IMR-90 (cell line): ENCODE results near the gene HSP90AA1. TPM values are rescaled to one million over a fixed set of nuclear protein-coding genes. Genes with fewer than 3 reads are reported as not detected.

Experiments
- ATAC-seq: fragments of 200-7000 bp; cut with Tn5 transposase; 2 replicates; pipeline ENCODE4 v1.9.1; 2020; ENCODE audit warnings: low read depth, mild to moderate bottlenecking, moderate library complexity
- BruUV-seq: library from RNA; stranded (reverse); fragments of 400-500 nt; replicated peaks from 2 replicates; lab custom pipeline; 2021; lab: Mats Ljungman, UMichigan
- CTCF ChIA-PET: fragments of 300-600 bp; formaldehyde crosslinking; extraction: SDS; loops from one replicate; lab custom pipeline; 2021; ENCODE audit warnings: antibody characterized with exemption; lab: Yijun Ruan, JAX
- POLR2A ChIA-PET: fragments of 300-600 bp; sonication (Branson Sonifier 250); formaldehyde crosslinking; loops from one replicate; lab custom pipeline; 2022; ENCODE audit warnings: antibody characterized with exemption; ENCODE audit not compliant: unreplicated experiment; lab: Charles Lee
- DNase-seq: peaks from one replicate; pipeline ENCODE4 v3.0.0; 2013
- H2AFZ ChIP-seq: replicated peaks from 2 replicates; pipeline ENCODE3; 2013; ENCODE audit warnings: low read length, mild to moderate bottlenecking; ENCODE audit not compliant: poor library complexity
- H2AK5ac ChIP-seq: 2 replicates; pipeline ENCODE4 v1.6.1; 2013; ENCODE audit warnings: low read depth, low read length, inconsistent platforms
- H2AK9ac ChIP-seq: replicated peaks from 2 replicates; pipeline ENCODE3; 2013; ENCODE audit warnings: mild to moderate bottlenecking, low read depth, low read length, moderate library complexity; ENCODE audit not compliant: poor library complexity
- H2BK120ac ChIP-seq: 2 replicates; pipeline ENCODE4 v1.6.1; 2013; ENCODE audit warnings: low read depth, low read length, inconsistent platforms
- H2BK15ac ChIP-seq: 3 replicates; pipeline ENCODE4 v1.6.1; 2013; ENCODE audit warnings: low read depth, low read length, inconsistent platforms
- H2BK20ac ChIP-seq: 2 replicates; pipeline ENCODE4 v1.6.1; 2013; ENCODE audit warnings: low read depth, mild to moderate bottlenecking, inconsistent platforms, low read length, moderate library complexity
- H2BK5ac ChIP-seq: 2 replicates; pipeline ENCODE4 v1.6.1; 2013; ENCODE audit warnings: mild to moderate bottlenecking, low read depth, low read length, inconsistent platforms; ENCODE audit not compliant: poor library complexity, severe bottlenecking
- H3K14ac ChIP-seq: replicated peaks from 2 replicates; pipeline ENCODE4 v1.6.1; 2013; ENCODE audit warnings: low read depth, low read length, inconsistent platforms
- H3K18ac ChIP-seq: 2 replicates; pipeline ENCODE4 v1.6.1; 2013; ENCODE audit warnings: low read depth, low read length, control low read depth
- H3K23ac ChIP-seq: 2 replicates; pipeline ENCODE4 v1.6.1; 2013; ENCODE audit warnings: low read depth, low read length, inconsistent platforms
- H3K27ac ChIP-seq: 2 replicates; pipeline ENCODE4 v1.5.1; 2013; ENCODE audit warnings: mild to moderate bottlenecking, control low read depth, low read length; ENCODE audit not compliant: insufficient read depth
- H3K27me3 ChIP-seq: 2 replicates; pipeline ENCODE4 v1.6.1; 2013; ENCODE audit warnings: low read length; ENCODE audit not compliant: control insufficient read depth, insufficient read depth
- H3K36me3 ChIP-seq: 2 replicates; pipeline ENCODE4 v1.6.1; 2013; ENCODE audit warnings: low read length, mixed read lengths; ENCODE audit not compliant: control insufficient read depth, insufficient read depth
- H3K4ac ChIP-seq: 2 replicates; pipeline ENCODE4 v1.6.1; 2013; ENCODE audit warnings: low read depth, low read length, inconsistent platforms
- H3K4me1 ChIP-seq: 2 replicates; pipeline ENCODE4 v1.6.1; 2013; ENCODE audit warnings: low read length, mixed read lengths; ENCODE audit not compliant: control insufficient read depth, insufficient read depth
- H3K4me2 ChIP-seq: 2 replicates; pipeline ENCODE4 v1.6.1; 2013; ENCODE audit warnings: low read depth, mild to moderate bottlenecking, control low read depth, low read length, moderate library complexity
- H3K4me3 ChIP-seq: 2 replicates; pipeline ENCODE4 v1.5.1; 2013; ENCODE audit warnings: low read depth, mild to moderate bottlenecking, control low read depth, low read length, moderate library complexity; ENCODE audit not compliant: insufficient read depth
- H3K56ac ChIP-seq: 2 replicates; pipeline ENCODE4 v1.6.1; 2013; ENCODE audit warnings: low read length, inconsistent platforms; ENCODE audit not compliant: insufficient read depth; ENCODE audit errors: extremely low read depth
- H3K79me1 ChIP-seq, 2 experiments: 2 replicates each; pipeline ENCODE4 v1.6.1; 2013; ENCODE audit warnings: low read length in 2 of 2, inconsistent platforms in 1 of 2, low read depth in 1 of 2
- H3K9ac ChIP-seq: 2 replicates; pipeline ENCODE4 v1.6.1; 2013; ENCODE audit warnings: low read depth, low read length, control low read depth
- H3K9me1 ChIP-seq: 2 replicates; pipeline ENCODE4 v1.6.1; 2013; ENCODE audit warnings: low read length, inconsistent platforms; ENCODE audit not compliant: insufficient read depth
- H3K9me3 ChIP-seq: 2 replicates; pipeline ENCODE4 v1.6.1; 2013; ENCODE audit warnings: low read length; ENCODE audit not compliant: control insufficient read depth, insufficient read depth
- H4K20me1 ChIP-seq: 2 replicates; pipeline ENCODE4 v1.6.1; 2013; ENCODE audit warnings: low read length, inconsistent platforms; ENCODE audit not compliant: insufficient read depth
- H4K5ac ChIP-seq: 2 replicates; pipeline ENCODE4 v1.6.1; 2013; ENCODE audit warnings: mild to moderate bottlenecking, low read depth, low read length, control low read depth
- H4K8ac ChIP-seq, 2 experiments: 2 replicates each; pipeline ENCODE4 v1.6.1; 2013; ENCODE audit warnings: low read depth in 2 of 2, low read length in 2 of 2, control low read depth in 1 of 2, inconsistent platforms in 1 of 2
- H4K91ac ChIP-seq: 2 replicates; pipeline ENCODE4 v1.6.1; 2013; ENCODE audit warnings: low read depth, low read length, inconsistent platforms; ENCODE audit not compliant: insufficient read depth
- CEBPB ChIP-seq: IDR thresholded peaks from 2 replicates; pipeline ENCODE4 v1.6.1; 2012; ENCODE audit warnings: low read depth, low read length, improper control_type of control experiment
- NFE2L2 ChIP-seq: fragments of 150-350 bp; IDR thresholded peaks from 2 replicates; pipeline ENCODE4 v1.6.1; 2016; ENCODE audit warnings: low read depth, mild to moderate bottlenecking, low read length
- RCOR1 ChIP-seq: IDR thresholded peaks from 2 replicates; pipeline ENCODE4 v1.6.1; 2012; ENCODE audit warnings: mild to moderate bottlenecking, low read length, improper control_type of control experiment; ENCODE audit not compliant: insufficient replicate concordance
- WGBS, 2 experiments: methylation state at CpG; one replicate each; pipeline versions ENCODE4 v1.1.5 to v1.1.7; 2013; ENCODE audit warnings: missing lambda C conversion rate in 2 of 2; ENCODE audit not compliant: insufficient read length in 1 of 2; ENCODE audit errors: extremely low coverage in 2 of 2; 5-methylcytosine and 5-hydroxymethylcytosine counted together
- dilution Hi-C: fragments of 300-500 bp; cut with HindIII; formaldehyde crosslinking; loops from one replicate; pipeline ENCODE4 v1.14.3; 2018; ENCODE audit warnings: low sequenced_read_pairs; ENCODE audit not compliant: unreplicated experiment
- in situ Hi-C: fragments of 300-500 bp; cut with MboI; formaldehyde crosslinking; loops from 3 replicates; pipeline ENCODE4 v1.14.3; 2019; ENCODE audit warnings: low sequenced_read_pairs, inconsistent platforms, mixed read lengths
- intact Hi-C: fragments of 100-400 bp; cut with micrococcal nuclease; formaldehyde crosslinking; loops from 2 replicates; pipeline ENCODE4 v1.10.0; 2022
- polyA plus RNA-seq, 3 experiments: library from polyadenylated mRNA; depleted of rRNA; stranded (reverse); fragments of >200 nt; gene quantifications; 2 replicates each; pipeline ENCODE4 v1.2.3, GENCODE V29; 2012; ENCODE audit warnings: low replicate concordance in 1 of 3
- total RNA-seq: library from RNA; depleted of rRNA; stranded (reverse); fragments of >200 nt; gene quantifications from 2 replicates; pipeline ENCODE4 v1.2.3, GENCODE V29; 2012
- TF ChIP-seq, protein P1 (sequence below): conservative IDR thresholded peaks from 2 replicates; pipeline ENCODE4 v1.5.1; 2012; ENCODE audit warnings: mild to moderate bottlenecking, low read depth, low read length, improper control_type of control experiment

Gene HSP90AA1
- total and polyA plus RNA-seq, 2 of the 4 experiments (the other 2 are of a cell fraction): 535 to 578 TPM

DNA sequence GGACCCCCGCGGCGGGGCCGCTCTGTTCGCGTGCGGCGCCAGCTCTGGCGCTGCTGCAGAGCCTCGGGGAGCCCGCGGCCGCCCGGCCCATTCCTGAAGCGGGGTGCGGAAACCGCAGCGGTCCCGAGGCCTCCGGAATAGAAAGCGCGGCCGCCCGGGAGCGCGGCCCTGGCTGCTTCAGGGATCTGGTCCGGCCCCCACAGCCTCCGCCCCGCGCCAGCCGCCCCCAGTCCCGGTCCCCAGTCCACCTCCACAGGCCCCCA lies 204 bp downstream of the HSP90AA1 start:
- no peaks in the 10 kb centered on the region; the same call in 1 of the 2 replicates for H3K9me1 ChIP-seq
- no peak overlapping the region for H4K5ac ChIP-seq
- DNase-seq: no peak
- no peak overlapping the region for H2BK20ac ChIP-seq
- H2AFZ ChIP-seq: peak overlapping the region; percentile 81
- no peak overlapping the region for H2BK120ac ChIP-seq
- no peak overlapping the region for H3K4me2 ChIP-seq
- H3K14ac ChIP-seq: peak overlapping the region; percentile 85; the same call in 1 of the 2 replicates
- peak overlapping the region; percentile 55; the same call in 1 of the 2 replicates for H4K91ac ChIP-seq
- no peak overlapping the region for H2BK15ac ChIP-seq
- intact Hi-C loops: loop anchor here (2.0 kb wide), 2 partner anchors 24 to 54 kb away; no protein-coding TSS in a partner anchor
- H3K4ac ChIP-seq: peak overlapping the region; percentile 67; the same call in 1 of the 2 replicates
- in situ Hi-C loops: loop anchor here (25.0 kb wide), 1 partner anchor 226 kb away; the partner anchor contains the start of genes MOK and ZNF839
- WGBS, 2 experiments: 0% methylated on average over 4 of the region's 32 CpGs; no CpG with 5 or more reads in 1 of the 2 experiments
- dilution Hi-C loops: no loop called here
- H2BK5ac ChIP-seq: peak overlapping the region; percentile 79
- peak overlapping the region; percentile 87 for H3K4me3 ChIP-seq
- no TSS peak for BruUV-seq
- H4K20me1 ChIP-seq: peaks cover 43% of the 10 kb centered on the region
- no peaks in the 10 kb centered on the region for H3K9me3 ChIP-seq
- H3K79me1 ChIP-seq: peaks cover 17 to 39% of the 10 kb centered on the region in 2 experiments
- H3K27me3 ChIP-seq: no peaks in the 10 kb centered on the region
- peak overlapping the region in 1 of 2 experiments; percentile 46; a peak in 1 of 4 replicates for H4K8ac ChIP-seq
- H3K56ac ChIP-seq: no peak overlapping the region
- H3K36me3 ChIP-seq: peaks cover 35% of the 10 kb centered on the region
- H2AK5ac ChIP-seq: peak overlapping the region; percentile 79; the same call in 1 of the 2 replicates
- TF ChIP-seq NFE2L2 (no peak), CEBPB (no peak), RCOR1 (no peak)
- TF ChIP-seq, protein P1, sequence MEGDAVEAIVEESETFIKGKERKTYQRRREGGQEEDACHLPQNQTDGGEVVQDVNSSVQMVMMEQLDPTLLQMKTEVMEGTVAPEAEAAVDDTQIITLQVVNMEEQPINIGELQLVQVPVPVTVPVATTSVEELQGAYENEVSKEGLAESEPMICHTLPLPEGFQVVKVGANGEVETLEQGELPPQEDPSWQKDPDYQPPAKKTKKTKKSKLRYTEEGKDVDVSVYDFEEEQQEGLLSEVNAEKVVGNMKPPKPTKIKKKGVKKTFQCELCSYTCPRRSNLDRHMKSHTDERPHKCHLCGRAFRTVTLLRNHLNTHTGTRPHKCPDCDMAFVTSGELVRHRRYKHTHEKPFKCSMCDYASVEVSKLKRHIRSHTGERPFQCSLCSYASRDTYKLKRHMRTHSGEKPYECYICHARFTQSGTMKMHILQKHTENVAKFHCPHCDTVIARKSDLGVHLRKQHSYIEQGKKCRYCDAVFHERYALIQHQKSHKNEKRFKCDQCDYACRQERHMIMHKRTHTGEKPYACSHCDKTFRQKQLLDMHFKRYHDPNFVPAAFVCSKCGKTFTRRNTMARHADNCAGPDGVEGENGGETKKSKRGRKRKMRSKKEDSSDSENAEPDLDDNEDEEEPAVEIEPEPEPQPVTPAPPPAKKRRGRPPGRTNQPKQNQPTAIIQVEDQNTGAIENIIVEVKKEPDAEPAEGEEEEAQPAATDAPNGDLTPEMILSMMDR: no peak
- peak overlapping the region; percentile 71 for H3K9ac ChIP-seq
- POLR2A ChIA-PET: no interaction called here
- H3K27ac ChIP-seq: peak overlapping the region; percentile 89
- CTCF ChIA-PET: no interaction called here
- no peak overlapping the region for H3K18ac ChIP-seq
- no peak overlapping the region for H3K23ac ChIP-seq
- H2AK9ac ChIP-seq: peak overlapping the region; percentile 91
- no peak for ATAC-seq
- peaks cover 10% of the 10 kb centered on the region for H3K4me1 ChIP-seq
